GM23338 (cell line): Measurements from ENCODE around the gene ZNF790. TPM values are rescaled to one million over a fixed set of nuclear protein-coding genes. Genes with fewer than 3 reads are reported as not detected.

Source experiments
- ATAC-seq: fragments of 200-7000 bp; cut with Tn5 transposase; 3 replicates; pipeline ENCODE4 v1.9.1; 2020
- DNase-seq: peaks from one replicate; pipeline ENCODE4 v3.0.0-alpha.2; 2015; ENCODE audit warnings: low spot score
- H2AFZ ChIP-seq: fragments of 200-600 bp; sonication (generic); 2 replicates; pipeline ENCODE4 v1.8.0; 2016; ENCODE audit warnings: antibody characterized with exemption, mild to moderate bottlenecking, moderate library complexity
- H3F3A ChIP-seq: fragments of 200-600 bp; sonication (generic); replicated peaks from 2 replicates; pipeline ENCODE4 v1.8.0; 2017; ENCODE audit warnings: antibody characterized with exemption, mixed run types, low read depth
- H3K27ac ChIP-seq: fragments of 200-600 bp; sonication (generic); 2 replicates; pipeline ENCODE4 v1.6.1; 2016; ENCODE audit warnings: low read depth
- H3K27me3 ChIP-seq: fragments of 200-600 bp; sonication (generic); 2 replicates; pipeline ENCODE4 v1.8.0; 2016; ENCODE audit warnings: mild to moderate bottlenecking, mixed run types, moderate library complexity; ENCODE audit not compliant: insufficient read depth
- H3K36me3 ChIP-seq: fragments of 200-600 bp; sonication (generic); 2 replicates; pipeline ENCODE4 v1.8.0; 2016; ENCODE audit warnings: mild to moderate bottlenecking; ENCODE audit not compliant: insufficient read depth
- H3K4me1 ChIP-seq: fragments of 200-600 bp; sonication (generic); 2 replicates; pipeline ENCODE4 v1.8.0; 2016; ENCODE audit warnings: mild to moderate bottlenecking, moderate library complexity; ENCODE audit not compliant: insufficient read depth
- H3K4me2 ChIP-seq: fragments of 200-600 bp; sonication (generic); 2 replicates; pipeline ENCODE4 v1.7.1; 2017; ENCODE audit warnings: mixed run types
- H3K4me3 ChIP-seq: fragments of 200-600 bp; sonication (generic); 2 replicates; pipeline ENCODE4 v1.6.1; 2016; ENCODE audit warnings: mixed run types
- H3K79me2 ChIP-seq: fragments of 200-600 bp; sonication (generic); replicated peaks from 2 replicates; pipeline ENCODE4 v1.8.0; 2017; ENCODE audit warnings: mild to moderate bottlenecking; ENCODE audit not compliant: insufficient read depth
- H3K9me2 ChIP-seq: fragments of 200-600 bp; sonication (generic); 2 replicates; pipeline ENCODE4 v1.8.0; 2017; ENCODE audit not compliant: insufficient read depth
- H4K20me1 ChIP-seq: fragments of 200-600 bp; sonication (generic); replicated peaks from 2 replicates; pipeline ENCODE4 v1.8.0; 2017; ENCODE audit warnings: mild to moderate bottlenecking; ENCODE audit not compliant: insufficient read depth
- H3K27ac Mint-ChIP-seq: 2 replicates; pipeline ENCODE4 v1.8.0; 2020; ENCODE audit warnings: inconsistent platforms, mild to moderate bottlenecking, moderate library complexity, mixed read lengths
- H3K27me3 Mint-ChIP-seq: 3 replicates; pipeline ENCODE4 v1.8.0; 2022; ENCODE audit warnings: low read depth, mild to moderate bottlenecking, moderate library complexity, mixed read lengths, inconsistent platforms; ENCODE audit not compliant: insufficient read depth, poor library complexity
- H3K36me3 Mint-ChIP-seq: 3 replicates; pipeline ENCODE4 v1.8.0; 2021; ENCODE audit warnings: low read depth, mild to moderate bottlenecking, inconsistent platforms, moderate library complexity, mixed read lengths
- H3K4me1 Mint-ChIP-seq: 3 replicates; pipeline ENCODE4 v1.8.0; 2020; ENCODE audit warnings: mild to moderate bottlenecking, inconsistent platforms, mixed read lengths
- H3K4me3 Mint-ChIP-seq: 3 replicates; pipeline ENCODE4 v1.8.0; 2021; ENCODE audit warnings: moderate library complexity, mild to moderate bottlenecking, inconsistent platforms, mixed read lengths
- H3K9me3 Mint-ChIP-seq: 3 replicates; pipeline ENCODE4 v1.8.0; 2020; ENCODE audit warnings: moderate library complexity, mild to moderate bottlenecking, inconsistent platforms, mixed read lengths
- CREB1 ChIP-seq: fragments of 250-450 bp; sonication (Bioruptor Pico); IDR thresholded peaks from 2 replicates; pipeline ENCODE4 v1.5.0; 2020; ENCODE audit warnings: low read depth, mild to moderate bottlenecking, moderate library complexity
- EZH2 ChIP-seq: fragments of 200-600 bp; sonication (generic); IDR thresholded peaks from one replicate; pipeline ENCODE4 v1.8.0; 2017; ENCODE audit warnings: antibody characterized with exemption, mild to moderate bottlenecking, low read depth; ENCODE audit not compliant: unreplicated experiment
- EZH2phosphoT487 ChIP-seq: fragments of 200-600 bp; sonication (generic); IDR thresholded peaks from one replicate; pipeline ENCODE4 v1.8.1; 2018; ENCODE audit warnings: antibody characterized with exemption; ENCODE audit not compliant: unreplicated experiment
- NANOG ChIP-seq: IDR thresholded peaks from 2 replicates; pipeline ENCODE4 v1.6.1; 2016; ENCODE audit warnings: antibody characterized with exemption, borderline replicate concordance
- POLR2AphosphoS5 ChIP-seq: IDR thresholded peaks from 2 replicates; pipeline ENCODE4 v1.6.1; 2016; ENCODE audit warnings: antibody characterized with exemption, low read depth
- ZNF114 ChIP-seq: fragments of 250-450 bp; sonication (Bioruptor Pico); IDR thresholded peaks from 2 replicates; pipeline ENCODE4 v1.5.0; 2020; ENCODE audit warnings: mild to moderate bottlenecking, moderate library complexity
- ZNF331 ChIP-seq: fragments of 250-450 bp; sonication (Bioruptor Pico); IDR thresholded peaks from 2 replicates; pipeline ENCODE4 v1.5.0; 2020; ENCODE audit warnings: low read depth, mild to moderate bottlenecking, moderate library complexity
- polyA plus RNA-seq: library from polyadenylated mRNA; unstranded; fragments of >200 nt; fragmentation: Nextera tagmentation; extraction: Ambion mirVana; gene quantifications from 2 replicates; pipeline ENCODE4 v1.2.1, GENCODE V29; 2016
- total RNA-seq: library from RNA; depleted of rRNA; stranded (reverse); fragments of >200 nt; shearing (Covaris generic); gene quantifications from 2 replicates; pipeline ENCODE4 v1.2.3, GENCODE V29; 2014
- TF ChIP-seq, protein P1 (sequence below): IDR thresholded peaks from 2 replicates; pipeline ENCODE4 v1.6.1; 2016; ENCODE audit warnings: antibody characterized with exemption

ZNF790 gene
- total and polyA plus RNA-seq, 2 experiments from 2014 or later: 5.4 to 5.9 TPM

DNA sequence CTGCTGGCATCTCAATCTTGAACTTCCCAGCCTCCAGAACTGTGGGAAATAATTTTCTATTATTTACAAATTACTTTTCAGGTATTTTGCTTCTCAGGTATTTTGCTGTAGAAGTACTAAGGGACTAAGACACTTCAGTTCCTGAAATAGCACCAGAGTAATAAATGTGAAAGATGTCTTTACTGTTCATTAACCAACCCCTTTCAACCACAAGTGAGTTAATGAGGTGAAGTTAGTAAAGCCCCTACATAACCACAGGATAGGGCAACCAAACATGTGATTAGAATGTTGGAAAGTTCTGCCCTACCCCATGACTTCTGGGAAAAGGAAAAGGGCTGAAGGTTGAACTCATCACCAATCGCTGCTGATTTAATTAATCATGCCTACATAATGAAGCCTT is 9.8 kb upstream of the ZNF790 start (continued):
- TF ChIP-seq, protein P1, sequence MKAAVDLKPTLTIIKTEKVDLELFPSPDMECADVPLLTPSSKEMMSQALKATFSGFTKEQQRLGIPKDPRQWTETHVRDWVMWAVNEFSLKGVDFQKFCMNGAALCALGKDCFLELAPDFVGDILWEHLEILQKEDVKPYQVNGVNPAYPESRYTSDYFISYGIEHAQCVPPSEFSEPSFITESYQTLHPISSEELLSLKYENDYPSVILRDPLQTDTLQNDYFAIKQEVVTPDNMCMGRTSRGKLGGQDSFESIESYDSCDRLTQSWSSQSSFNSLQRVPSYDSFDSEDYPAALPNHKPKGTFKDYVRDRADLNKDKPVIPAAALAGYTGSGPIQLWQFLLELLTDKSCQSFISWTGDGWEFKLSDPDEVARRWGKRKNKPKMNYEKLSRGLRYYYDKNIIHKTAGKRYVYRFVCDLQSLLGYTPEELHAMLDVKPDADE: no peak
- no peak for TF ChIP-seq NANOG

DNA sequence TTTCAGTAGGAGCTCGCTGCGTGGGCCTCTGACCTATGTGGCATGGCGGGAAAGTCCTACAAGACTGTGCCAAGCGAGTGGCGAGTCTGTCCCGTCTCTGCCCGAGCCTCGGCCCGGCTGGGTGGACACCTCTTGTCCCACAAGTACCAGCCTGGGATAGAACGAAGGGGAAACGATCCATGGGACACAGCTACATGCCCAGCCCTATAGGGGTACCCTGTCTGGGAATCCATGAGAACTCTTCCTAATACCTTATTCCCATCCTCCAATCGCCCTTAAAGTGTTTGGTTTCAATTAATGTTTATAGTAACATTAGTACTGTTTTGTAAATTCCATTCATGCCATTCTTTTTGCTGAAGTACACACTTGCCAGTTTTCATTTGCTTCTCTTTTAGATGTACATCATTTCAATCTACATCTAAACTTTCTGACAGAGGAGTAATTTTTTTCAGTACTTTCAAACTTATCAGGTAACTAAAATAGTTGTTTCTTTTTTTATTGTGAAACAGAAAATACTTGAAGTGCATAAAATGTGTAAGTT is 667 bp upstream of the ZNF790 start:
- Mint-ChIP-seq H3K36me3 (peaks cover 40% of the 10 kb centered on the region), H3K9me3 (peaks cover 11% of the 10 kb centered on the region), H3K27ac (no peak overlapping the region; the same call in 1 of the 2 replicates), H3K4me3 (no peak overlapping the region), H3K27me3 (peaks cover 1% of the 10 kb centered on the region), H3K4me1 (peaks cover 3% of the 10 kb centered on the region; the same call in 1 of the 3 replicates)
- no peaks in the 10 kb centered on the region for H3F3A ChIP-seq
- peak overlapping the region; percentile 78 for H3K4me3 ChIP-seq
- TF ChIP-seq ZNF331 (CRISPR knock-in tag) (no peak), ZNF114 (no peak), EZH2 (no peak), EZH2phosphoT487 (no peak)
- DNase-seq (no peak), ATAC-seq (peak; percentile 49)
- peak overlapping the region; percentile 93; the same call in 1 of the 2 replicates for H2AFZ ChIP-seq
- no peaks in the 10 kb centered on the region; the same call in 1 of the 2 replicates for H3K36me3 ChIP-seq
- 0 out of 2 replicates have a peak, but pooled peaks cover 3% of the 10 kb centered on the region for H3K9me2 ChIP-seq
- no peaks in the 10 kb centered on the region for H4K20me1 ChIP-seq
- H3K27ac ChIP-seq: 0 out of 2 replicates have a peak overlapping the region, but pooled peaks have one; percentile 0
- H3K4me2 ChIP-seq: peak overlapping the region; percentile 94
- H3K27me3 ChIP-seq: no peaks in the 10 kb centered on the region
- H3K4me1 ChIP-seq: no peaks in the 10 kb centered on the region
- H3K79me2 ChIP-seq: peaks cover 38% of the 10 kb centered on the region

DNA sequence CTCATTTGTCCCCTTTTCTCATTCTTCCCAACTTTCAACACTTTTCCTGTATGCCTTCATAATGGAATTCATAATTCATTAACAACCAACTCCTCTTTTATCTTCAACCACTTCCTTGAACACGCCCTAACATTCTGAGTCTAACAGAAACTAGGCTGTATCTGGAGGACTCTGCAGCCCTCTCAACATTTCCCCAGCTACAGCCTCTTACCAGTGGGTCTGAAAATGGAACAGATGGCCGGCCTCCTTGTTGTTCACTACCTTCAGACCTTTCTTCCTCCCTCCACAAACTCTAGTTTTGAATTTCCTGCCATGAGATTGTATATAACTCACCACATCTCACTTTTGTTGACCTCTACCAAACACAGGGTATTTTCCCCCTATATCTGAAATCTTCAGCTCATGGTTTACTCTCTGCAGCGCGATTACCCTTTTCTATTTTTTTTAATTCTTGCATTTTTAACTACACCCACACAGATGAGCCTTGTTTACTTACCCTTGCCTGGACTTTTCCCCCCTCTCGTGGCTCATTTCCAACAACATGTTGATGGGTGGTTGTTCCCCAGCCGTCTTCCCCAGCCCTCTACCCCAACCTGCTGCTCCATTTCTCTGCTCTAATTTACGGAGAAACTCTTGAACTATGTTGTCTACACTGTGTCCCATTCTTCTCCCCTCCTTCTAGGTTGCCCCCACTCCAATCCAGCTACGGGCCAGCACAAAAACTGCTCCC is 846 bp downstream of the ZNF790 start:
- no peak overlapping the region for H3K27ac Mint-ChIP-seq
- peaks cover 13% of the 10 kb centered on the region; the same call in 1 of the 2 replicates for H3K36me3 ChIP-seq
- peak; percentile 5 for DNase-seq
- H3K36me3 Mint-ChIP-seq: peaks cover 45% of the 10 kb centered on the region
- peak overlapping the region; percentile 78 for H3K4me3 ChIP-seq
- H3K79me2 ChIP-seq: peaks cover 50% of the 10 kb centered on the region
- H3K4me1 Mint-ChIP-seq: peaks cover 3% of the 10 kb centered on the region; the same call in 1 of the 3 replicates
- TF ChIP-seq POLR2AphosphoS5: no peak
- no peak for TF ChIP-seq EZH2
- TF ChIP-seq CREB1 (CRISPR knock-in tag): no peak
- H3K9me2 ChIP-seq: 0 out of 2 replicates have a peak, but pooled peaks cover 3% of the 10 kb centered on the region
- peaks cover 1% of the 10 kb centered on the region for H3K27me3 Mint-ChIP-seq
- H3K9me3 Mint-ChIP-seq: peaks cover 24% of the 10 kb centered on the region
- no peaks in the 10 kb centered on the region for H4K20me1 ChIP-seq
- H3K27ac ChIP-seq: no peak overlapping the region; the same call in 1 of the 2 replicates
- no peaks in the 10 kb centered on the region for H3K27me3 ChIP-seq
- no peaks in the 10 kb centered on the region for H3F3A ChIP-seq
- ATAC-seq: peak; percentile 3; the same call in 2 of the 3 replicates
- peak overlapping the region; percentile 54 for H2AFZ ChIP-seq
- peak overlapping the region; percentile 94 for H3K4me2 ChIP-seq
- no peak overlapping the region for H3K4me3 Mint-ChIP-seq
- H3K4me1 ChIP-seq: no peaks in the 10 kb centered on the region
